IPS-NIHi11 (cell line): Measurements from ENCODE around the gene ACOX3.

ENCODE experiments used
- DNase-seq: peaks from one replicate; pipeline ENCODE4 v3.0.0; 2012; ENCODE audit warnings: mixed read lengths, low spot score

Gene ACOX3

GRCh38 chr4:8467016-8467415 is 26.5 kb upstream of the ACOX3 start:
- no peak for DNase-seq

GRCh38 chr4:8465615-8466611 is 25.4 kb upstream of the ACOX3 start:
- no peak for DNase-seq

GRCh38 chr4:8464381-8464780 is 23.9 kb upstream of the ACOX3 start:
- DNase-seq = no peak

GRCh38 chr4:8463811-8464210 is 23.3 kb upstream of the ACOX3 start:
- DNase-seq = no peak

GRCh38 chr4:8461616-8462015 is 21.1 kb upstream of the ACOX3 start:
- DNase-seq = no peak

GRCh38 chr4:8461086-8461485 is 20.6 kb upstream of the ACOX3 start:
- no peak for DNase-seq

- DNase-seq = no peak
These were observed 19.4 kb upstream of the ACOX3 start for GRCh38 chr4:8459867-8460445.

- no peak for DNase-seq
These were observed 17.2 kb upstream of the ACOX3 start for GRCh38 chr4:8457646-8458252.

- no peak for DNase-seq
These were observed 13.4 kb upstream of the ACOX3 start for GRCh38 chr4:8453957-8454356.

- DNase-seq = no peak
These were observed 11.1 kb upstream of the ACOX3 start for GRCh38 chr4:8451440-8452182.

GRCh38 chr4:8446122-8446521 is 5.6 kb upstream of the ACOX3 start:
- no peak for DNase-seq

GRCh38 chr4:8443801-8444200 is 3.3 kb upstream of the ACOX3 start:
- DNase-seq = no peak

GRCh38 chr4:8442596-8443358 is 2.3 kb upstream of the ACOX3 start:
- no peak for DNase-seq

- DNase-seq = no peak
These were observed 1.1 kb upstream of the ACOX3 start for GRCh38 chr4:8441499-8442091.

- DNase-seq = no peak
These were observed 520 bp downstream of the ACOX3 start for GRCh38 chr4:8439914-8440491.

GRCh38 chr4:8439168-8439567 is 1.4 kb downstream of the ACOX3 start:
- no peak for DNase-seq

GRCh38 chr4:8438743-8439142 is 1.8 kb downstream of the ACOX3 start:
- DNase-seq = no peak

GRCh38 chr4:8437281-8437680 is 3.2 kb downstream of the ACOX3 start:
- peak; percentile 58 for DNase-seq

- no peak for DNase-seq
These were observed 4.8 kb downstream of the ACOX3 start for GRCh38 chr4:8435656-8436121.

GRCh38 chr4:8434251-8435073 is 6.1 kb downstream of the ACOX3 start:
- no peak for DNase-seq
